GM12891 (cell line): Measurements from ENCODE around the gene IFNA13.

Experiments
- POLR2A ChIP-seq: IDR thresholded peaks from 2 replicates; pipeline ENCODE4 v1.6.1; 2011; ENCODE audit warnings: low read depth, low read length, control low read depth
- POLR2AphosphoS5 ChIP-seq: IDR thresholded peaks from 2 replicates; pipeline ENCODE4 v1.6.1; 2011; ENCODE audit warnings: low read depth, low read length, control low read depth
- POU2F2 ChIP-seq: IDR thresholded peaks from 2 replicates; pipeline ENCODE4 v1.6.1; 2011; ENCODE audit warnings: low read depth, mild to moderate bottlenecking, control low read depth, low read length, moderate library complexity
- TAF1 ChIP-seq: IDR thresholded peaks from 2 replicates; pipeline ENCODE4 v1.6.1; 2011; ENCODE audit warnings: low read depth, low read length, control low read depth

GRCh38 chr9:21402386-21403251 lies 34.8 kb upstream of the IFNA13 start:
- no peak for TF ChIP-seq POLR2A
- TF ChIP-seq POLR2AphosphoS5, result no peak
- no peak for TF ChIP-seq TAF1
- TF ChIP-seq POU2F2, result no peak
